Activated T-cell treated with anti-CD3 and anti-CD28 coated beads for 1 hour (primary cell): ENCODE measurements around the gene BCAS3.
"Not testable (repeated sequence)": the region's sequence is repeated elsewhere in the genome, so short reads cannot be mapped to it uniquely, and the experiment has no call there.

Source experiments
- DNase-seq: peaks from one replicate; pipeline ENCODE4 v3.0.0-alpha.2; 2020; ENCODE audit warnings: low read depth

BCAS3 gene

DNA sequence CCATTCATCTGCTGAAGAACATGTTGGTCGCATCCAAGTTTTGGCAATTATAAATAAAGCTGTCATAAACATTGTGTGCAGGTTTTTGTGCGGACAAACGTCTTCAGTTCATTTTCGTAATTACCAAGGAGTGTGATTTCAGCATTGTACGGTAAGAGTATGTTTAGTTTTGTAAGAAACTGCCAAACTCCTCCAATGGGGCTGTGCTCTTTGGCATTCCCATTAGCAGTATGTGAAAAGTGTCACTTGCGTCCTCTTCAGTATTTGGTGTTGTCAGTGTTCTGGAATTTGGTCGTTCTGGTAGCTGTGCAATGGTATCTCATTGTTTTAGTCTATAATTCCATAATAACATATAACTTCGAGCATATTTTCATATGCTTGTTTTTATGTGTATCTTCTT, 120.9 kb downstream of the BCAS3 start:
- no peak for DNase-seq

DNA sequence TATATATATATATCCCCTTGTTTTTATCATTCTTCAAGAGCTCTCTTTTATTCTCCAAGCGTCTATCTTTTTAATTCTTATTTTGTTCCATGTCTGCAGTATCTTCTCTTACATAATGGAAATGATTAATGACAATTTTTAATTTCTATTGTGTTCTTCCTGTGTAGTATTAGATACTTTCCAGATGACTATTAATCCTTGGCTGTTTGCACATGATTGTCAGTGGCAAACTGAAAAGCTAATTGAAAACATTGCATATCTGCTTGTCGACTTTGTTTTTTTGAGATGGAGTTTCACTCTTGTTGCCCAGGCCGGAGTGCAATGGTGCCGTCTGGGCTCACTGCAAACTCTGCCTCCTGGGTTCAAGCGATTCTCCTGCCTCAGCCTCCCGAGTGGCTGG, 124.7 kb downstream of the BCAS3 start:
- no peak for DNase-seq

DNA sequence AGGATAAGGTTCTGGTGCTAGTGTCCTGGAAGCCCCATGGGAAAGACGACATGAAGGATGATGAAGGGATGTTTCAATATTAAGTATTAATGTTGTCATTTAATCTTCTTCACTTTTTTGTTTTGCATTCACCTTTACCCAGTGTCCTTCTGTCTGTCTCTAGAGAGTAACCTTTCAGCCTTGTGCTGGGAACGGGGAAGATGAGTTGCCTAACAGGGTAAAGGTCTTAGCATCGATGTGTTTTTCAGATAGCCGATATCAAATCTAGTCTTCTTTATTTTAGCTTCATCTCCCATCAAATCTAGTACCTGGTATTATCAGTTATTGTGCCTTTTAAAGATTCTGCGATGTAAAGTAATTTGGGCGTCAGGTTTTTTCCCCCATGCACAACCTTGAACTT, 125.4 kb downstream of the BCAS3 start:
- DNase-seq, result no peak

DNA sequence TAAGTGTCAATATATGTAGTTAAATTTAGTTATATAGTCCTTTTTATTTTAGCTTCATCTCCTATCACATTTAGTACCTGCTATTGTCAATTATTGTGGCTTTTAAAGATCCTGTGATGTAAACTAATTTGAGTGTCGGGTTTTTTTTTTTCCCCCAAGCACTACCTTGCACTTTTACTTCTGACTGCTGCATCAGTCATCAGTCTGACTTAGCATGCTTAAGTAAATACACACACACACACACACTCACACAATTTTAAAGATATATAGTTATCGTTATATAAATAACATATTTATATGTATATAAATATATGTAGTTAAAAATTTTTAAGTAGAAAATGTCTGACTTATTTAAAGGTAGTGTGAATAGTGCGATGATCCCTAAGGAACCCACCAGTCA, 127.2 kb downstream of the BCAS3 start:
- no peak for DNase-seq

DNA sequence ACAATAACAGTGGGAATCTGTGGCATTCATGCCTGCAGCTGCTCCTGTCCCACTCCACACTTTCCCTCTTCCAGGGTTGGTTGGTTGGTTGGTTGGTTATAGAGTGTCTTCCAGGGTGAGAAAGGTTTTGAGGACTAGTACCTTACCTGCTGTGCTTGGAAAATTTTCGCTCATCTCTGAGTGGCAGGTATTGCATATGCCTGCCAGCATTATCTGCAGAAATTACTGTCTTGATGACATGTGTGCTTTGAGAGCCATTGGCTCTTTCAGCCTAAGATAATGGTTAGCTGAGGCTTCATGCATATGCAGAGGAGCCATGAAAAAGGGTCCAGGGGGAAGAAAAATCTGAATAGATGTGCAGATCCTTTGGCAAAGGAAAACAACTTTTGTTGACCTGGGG, 131.8 kb downstream of the BCAS3 start:
- DNase-seq, result no peak

DNA sequence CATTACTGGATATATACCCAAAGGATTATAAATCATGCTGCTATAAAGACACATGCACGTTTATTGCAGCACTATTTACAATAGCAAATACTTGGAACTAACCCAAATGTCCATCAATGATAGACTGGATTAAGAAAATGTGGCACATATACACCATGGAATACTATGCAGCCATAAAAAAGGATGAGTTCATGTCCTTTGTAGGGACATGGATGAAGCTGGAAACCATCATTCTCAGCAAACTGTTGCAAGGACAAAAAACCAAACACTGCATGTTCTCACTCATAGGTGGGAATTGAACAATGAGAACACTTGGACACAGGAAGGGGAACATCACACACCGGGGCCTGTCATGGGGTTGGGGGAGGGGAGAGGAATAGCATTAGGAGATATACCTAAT, 137.3 kb downstream of the BCAS3 start:
- not testable (repeated sequence) for DNase-seq

DNA sequence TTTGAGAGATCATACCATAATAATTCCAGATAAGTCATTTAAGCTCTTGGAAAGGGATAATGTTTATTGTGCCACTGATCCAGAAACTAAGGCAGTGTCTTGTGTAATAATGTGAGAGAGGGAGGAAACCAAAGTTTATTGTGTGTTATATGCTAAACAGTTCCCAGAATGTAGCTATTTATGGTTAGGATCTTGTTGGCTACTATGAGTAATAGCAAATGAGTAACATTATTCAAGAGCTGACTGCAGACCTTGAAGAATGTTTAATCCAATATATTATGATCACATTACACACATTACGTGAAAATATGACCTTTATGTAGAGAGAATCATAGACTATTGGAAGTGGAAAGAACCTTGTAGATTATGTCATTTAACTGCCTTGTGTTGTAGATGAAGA, 139.5 kb downstream of the BCAS3 start:
- no peak for DNase-seq

DNA sequence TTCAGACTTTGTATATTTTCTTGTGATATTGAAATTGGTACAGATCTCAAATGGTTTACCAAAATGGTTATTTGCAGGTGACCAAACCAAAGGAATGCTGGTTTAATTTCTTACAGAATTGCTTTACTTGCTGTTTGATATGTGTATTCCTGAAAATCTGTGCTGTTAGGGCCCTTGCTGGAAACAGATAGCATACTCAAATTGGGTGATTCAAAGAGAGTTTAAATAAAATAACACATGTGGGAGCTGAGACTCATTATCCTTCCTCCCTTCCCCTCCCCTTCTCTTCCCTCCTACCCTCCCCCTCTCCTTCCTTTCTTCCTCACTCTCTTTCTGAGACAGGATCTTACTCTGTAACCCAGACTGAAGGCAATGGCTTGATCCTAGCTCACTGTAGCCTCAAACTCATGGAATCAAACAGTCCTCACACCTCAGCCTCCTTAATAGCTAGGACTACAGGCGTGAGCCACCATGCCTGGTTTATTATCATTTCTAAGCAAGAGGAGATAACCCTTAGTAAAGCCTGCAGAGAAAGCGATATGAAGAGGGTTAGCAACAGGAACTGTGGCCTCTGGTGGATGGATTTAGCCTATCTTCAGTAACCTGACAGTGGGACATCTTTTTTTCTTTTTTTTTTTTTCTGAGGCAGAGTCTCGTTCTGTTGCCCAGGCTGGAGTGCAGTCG, 141.9 kb downstream of the BCAS3 start:
- no peak for DNase-seq

DNA sequence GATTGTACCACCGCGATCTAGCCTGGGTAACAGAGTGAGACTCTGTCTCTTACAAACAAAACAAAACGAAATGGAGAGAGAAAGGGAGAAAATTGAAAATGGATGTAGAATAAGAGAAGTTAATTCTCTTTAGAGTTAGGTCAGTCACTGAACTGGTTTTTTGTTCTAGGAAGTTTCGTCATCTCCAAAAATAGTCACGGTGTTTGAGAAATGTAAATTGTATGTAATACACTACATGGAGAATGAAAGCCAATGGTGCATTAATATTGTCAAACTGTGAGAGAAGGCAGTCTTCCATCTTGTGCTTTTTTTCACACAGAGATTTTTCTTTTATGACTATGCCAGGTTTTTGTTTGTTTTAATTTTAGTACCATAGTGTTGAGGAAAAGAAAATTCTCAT, 145.9 kb downstream of the BCAS3 start:
- DNase-seq, result no peak

DNA sequence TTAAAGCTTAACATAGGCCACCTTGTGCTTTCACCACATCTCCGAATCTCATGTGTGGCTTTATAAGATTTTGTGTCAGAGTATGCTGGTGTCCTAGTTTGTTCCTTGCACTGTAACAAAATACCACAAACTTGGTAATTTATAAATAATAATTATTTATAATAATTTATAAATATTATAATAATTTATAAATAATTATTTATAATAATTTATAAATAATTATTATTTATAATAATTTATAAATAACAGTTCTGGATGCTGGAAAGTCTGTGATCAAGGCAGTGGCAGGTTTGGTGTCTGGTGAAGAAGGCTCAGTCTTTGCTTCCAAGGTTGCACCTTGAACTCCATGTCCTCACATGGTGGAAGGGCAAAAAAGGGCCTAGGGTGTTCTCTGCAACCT, 147.7 kb downstream of the BCAS3 start:
- DNase-seq, result no peak

DNA sequence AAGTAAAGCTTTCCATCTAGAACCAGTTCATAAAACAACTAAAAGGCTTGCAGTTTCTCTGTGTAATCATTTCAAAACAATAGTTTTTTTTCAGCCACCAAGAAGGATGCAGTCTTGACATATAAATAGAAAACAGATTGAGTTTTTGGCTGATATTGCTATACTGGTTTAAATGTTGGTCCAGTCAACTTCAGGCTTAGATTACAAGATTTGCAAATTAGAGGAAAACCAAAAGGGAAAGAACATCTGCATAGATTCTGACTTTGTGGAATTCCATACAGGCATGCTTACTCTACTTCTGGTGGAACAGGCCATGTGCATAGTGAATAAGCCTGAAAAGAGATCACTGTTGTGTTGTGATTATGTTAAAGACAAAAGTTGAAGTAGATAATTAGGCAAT, 150.3 kb downstream of the BCAS3 start:
- DNase-seq, result no peak

DNA sequence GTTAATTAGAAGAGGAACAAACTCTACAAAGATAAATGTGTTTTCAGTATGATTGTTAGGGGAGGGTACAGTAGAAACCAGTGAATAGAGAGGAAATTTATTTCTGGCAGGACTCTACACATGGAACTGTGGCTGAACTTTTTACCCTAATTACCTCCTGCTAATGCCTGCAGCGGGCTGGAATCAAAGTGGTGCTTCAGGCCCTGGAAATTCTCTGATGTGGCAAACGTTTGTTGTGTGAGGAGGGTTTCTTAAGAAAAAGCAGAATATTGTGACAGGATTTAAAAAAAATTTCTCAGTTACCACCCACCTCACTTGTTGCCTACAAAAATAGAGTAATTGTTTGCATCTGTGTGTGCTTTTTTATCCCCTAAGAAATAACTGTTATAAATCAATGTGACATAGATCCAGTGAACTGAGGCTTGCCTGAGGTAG, 154.5 kb downstream of the BCAS3 start:
- DNase-seq, result no peak

DNA sequence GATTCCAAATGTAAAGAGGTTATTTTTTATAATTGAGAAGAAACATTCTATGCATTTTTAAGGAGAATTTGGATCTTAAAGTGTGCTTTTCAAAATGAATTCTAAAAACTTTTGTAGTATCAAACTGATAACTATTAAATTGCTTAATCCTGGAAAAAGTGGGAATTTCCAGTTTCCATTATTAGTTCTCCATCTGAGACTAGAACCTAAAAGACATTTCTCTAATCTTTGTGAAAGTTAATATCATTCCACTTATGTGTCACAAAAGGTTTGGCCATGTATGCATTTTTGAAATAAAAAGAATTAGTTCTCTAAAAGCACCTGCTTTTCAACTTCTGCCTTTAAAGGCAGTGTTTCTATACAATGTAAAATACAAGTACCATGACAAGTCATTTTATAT, 155.0 kb downstream of the BCAS3 start:
- DNase-seq, result no peak

DNA sequence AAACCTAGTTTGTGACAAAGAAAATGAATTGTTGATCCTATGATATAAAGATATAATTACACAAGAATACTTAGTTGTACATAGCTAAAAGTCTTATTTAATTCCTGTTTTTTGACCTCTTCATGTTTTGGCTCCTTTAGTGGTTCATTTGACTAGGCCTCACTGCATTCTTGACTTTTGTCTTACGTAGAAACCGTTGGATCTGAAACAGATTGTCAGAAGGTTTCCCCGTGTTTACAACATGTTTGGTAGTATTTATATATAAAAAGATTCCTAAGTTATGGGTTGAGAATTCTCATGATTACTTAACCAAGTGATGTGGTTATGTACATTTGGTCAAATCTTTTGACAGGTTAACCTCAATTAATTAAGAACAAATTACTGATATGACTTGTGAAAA, 162.8 kb downstream of the BCAS3 start:
- DNase-seq, result no peak

DNA sequence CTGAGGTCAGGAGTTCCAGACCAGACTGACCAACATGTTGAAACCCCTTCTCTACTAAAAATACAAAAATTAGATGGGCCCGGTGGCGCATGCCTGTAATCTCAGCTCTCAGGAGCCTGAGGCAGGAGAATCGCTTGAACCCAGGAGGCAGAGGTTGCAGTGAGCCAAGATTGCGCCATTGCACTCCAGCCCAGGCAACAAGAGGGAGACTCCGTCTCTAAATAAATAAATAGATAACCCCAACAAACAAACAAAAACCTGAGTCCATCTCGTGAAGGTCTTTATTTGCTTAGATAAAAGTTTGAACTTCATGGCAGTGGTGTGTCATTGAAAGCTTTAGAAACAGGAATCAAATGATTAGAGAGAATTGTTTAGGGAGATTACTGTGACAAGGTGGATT, 167.4 kb downstream of the BCAS3 start:
- DNase-seq, result no peak

DNA sequence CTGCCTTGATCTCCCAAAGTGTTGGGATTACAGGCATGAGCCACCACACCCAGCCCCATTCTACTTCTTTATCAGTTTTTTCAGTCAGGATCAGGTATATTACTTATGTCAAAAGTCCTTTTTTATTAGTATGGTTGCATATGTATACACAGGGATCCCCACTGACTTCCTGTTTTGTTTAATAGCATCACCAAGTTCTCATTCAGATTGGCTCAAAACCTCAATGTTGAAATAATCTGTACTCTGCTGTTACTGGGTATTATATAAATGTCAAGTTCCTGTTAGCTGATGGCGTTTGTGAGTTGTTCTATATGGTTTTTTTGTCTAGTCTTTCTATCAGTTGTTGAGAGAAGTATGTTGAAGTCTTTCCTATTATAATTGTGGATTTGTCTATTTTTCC, 168.5 kb downstream of the BCAS3 start:
- DNase-seq, result no peak

DNA sequence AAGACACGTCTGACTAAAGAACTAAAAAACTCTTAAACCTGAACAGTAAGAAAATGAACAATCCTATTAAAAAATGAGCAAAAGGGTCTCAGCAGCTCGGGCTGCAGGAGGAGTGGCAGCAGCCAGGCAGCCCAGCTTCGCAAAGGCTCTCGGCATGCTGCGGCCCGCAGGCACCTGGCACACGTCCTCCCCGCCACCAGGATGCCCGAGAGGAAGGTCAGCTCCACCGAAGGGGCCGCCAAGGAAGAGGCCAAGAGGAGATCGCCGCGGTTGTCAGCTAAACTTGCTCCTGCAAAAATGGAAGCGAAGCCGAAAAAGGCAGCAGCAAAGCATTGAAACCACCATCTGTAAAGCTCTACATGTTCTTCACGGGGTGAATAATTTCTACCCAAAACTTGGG, 173.5 kb downstream of the BCAS3 start:
- no peak for DNase-seq

DNA sequence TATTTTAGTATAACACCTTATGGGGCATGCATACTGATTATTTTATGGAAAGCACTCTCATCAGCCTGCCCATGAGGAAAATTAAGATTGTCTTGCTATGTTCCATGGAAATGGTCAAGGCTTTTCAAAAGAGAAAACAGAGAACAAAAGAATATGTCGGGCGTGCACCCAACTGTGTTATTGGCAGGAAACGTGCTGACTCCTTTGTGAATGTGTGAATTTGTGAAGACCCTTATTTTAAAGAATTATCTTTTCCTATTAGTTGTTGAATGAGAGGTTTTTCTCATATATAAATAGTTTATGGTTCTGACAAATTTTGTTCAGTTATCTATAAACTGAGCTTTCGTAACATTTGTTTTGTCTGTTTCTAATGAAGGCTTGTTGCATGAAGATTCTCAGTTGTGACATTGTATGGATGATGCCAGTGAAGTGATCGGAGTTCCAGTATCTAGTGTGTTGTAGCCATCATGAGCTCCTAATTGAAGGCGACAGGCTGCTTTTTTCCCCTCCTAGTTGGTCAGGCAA, 180.0 kb downstream of the BCAS3 start:
- DNase-seq, result no peak

DNA sequence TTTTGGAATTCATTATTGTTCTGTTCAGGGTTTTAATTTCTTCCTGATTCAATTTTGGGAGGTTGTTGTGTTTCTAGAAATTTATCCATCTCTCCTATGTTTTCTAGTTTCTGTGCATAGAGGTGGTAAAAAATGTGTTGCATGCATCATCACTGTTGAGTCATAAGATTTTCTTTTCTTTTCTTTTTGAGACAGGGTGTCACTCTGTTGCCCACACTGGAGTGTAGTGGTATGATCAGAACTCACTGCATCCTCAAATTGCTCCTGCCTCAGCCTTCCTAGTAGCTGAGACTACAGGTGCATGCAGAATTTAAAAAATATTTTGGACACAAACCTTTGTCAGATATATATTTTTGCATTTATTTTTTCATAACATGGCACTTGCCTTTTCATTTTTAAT, 184.8 kb downstream of the BCAS3 start:
- DNase-seq, result no peak

DNA sequence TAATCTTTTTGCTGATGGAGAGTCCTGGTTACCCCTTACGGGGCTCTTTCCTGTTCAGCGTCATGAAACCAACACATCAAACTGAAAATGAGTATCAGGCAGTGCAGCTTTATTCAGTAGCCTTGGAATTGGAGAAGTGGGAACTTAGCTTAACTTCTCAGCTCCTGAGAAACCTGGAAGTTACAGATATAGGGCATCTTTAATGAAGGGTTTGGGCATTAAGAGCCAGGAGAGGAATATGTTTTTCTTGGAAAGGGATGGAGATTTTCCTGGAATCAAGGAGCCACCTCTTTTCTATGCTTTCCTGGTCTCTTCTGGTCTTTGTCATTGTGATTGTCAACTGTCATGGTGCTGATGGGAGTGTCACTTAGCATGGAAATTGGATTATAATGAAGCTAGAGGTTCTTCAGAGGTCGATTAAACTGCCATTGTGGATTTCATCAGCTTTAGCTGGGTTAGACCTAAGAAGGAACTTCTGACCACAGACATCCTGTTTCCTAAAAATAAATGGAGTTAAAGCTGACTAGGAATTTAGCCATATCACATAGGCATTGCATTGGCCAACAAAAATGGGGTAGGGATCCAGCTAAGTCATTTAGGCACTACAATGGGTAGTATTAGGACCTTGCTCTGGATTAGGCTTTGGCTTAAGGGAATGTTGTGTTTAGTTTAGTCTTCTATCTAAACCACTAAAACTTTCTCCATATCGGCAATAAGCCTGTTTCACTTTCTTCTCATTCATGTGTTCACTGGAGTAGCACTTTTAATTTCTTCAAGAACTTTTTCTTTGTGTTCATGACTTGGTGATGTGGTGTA, 186.4 kb downstream of the BCAS3 start:
- DNase-seq, result no peak

DNA sequence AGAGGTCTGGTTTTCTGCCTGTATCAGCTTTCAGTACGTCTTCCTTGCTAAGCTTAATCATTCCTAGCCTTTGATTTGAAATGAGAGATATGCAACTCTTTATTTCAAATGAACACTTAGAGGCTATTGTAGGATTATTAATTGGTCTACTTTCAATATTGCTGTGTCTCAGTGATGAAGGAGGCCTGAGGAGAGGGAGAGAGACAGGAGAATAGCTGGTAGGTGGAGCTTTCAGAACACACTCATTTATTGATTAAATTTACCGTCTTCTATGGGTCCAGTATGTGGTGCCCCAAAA, 187.0 kb downstream of the BCAS3 start:
- DNase-seq, result no peak

DNA sequence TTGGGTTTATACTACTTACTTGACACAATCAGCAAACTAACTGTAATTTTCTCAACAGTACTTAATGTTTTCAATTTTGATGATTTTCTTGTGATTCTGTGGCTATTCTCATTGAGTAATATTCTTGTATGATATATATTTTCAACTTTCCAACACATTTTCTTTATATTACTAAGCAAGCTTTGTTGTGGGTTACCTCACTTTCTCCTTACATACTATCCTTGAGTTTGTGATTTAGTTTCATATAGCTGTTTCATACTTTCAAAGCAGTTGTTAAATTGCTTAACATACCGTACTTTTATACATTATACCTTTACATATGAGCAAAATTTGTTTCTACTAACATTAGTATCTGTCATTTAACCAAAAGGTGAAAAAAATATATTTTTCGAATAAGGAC, 197.1 kb downstream of the BCAS3 start:
- DNase-seq, result no peak

DNA sequence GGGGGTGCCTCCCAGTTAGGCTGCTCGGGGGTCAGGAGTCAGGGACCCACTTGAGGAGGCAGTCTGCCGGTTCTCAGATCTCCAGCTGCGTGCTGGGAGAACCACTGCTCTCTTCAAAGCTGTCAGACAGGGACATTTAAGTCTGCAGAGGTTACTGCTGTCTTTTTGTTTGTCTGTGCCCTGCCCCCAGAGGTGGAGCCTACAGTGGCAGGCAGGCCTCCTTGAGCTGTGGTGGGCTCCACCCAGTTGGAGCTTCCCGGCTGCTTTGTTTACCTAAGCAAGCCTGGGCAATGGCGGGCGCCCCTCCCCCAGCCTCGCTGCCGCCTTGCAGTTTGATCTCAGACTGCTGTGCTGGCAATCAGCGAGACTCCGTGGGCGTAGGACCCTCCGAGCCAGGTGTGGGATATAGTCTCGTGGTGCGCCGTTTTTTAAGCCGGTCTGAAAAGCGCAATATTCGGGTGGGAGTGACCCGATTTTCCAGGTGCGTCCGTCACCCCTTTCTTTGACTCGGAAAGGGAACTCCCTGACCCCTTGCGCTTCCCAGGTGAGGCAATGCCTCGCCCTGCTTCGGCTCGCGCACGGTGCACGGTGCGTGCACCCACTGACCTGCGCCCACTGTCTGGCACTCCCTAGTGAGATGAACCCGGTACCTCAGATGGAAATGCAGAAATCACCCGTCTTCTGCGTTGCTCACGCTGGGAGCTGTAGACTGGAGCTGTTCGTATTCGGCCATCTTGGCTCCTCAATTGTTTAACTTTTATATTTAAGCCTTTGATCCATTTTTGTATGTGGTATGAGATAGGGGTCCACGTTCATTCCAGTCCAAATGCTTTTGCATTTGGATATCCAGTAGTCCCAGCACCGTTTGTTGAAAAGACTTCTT, 209.3 kb downstream of the BCAS3 start:
- not testable (repeated sequence) for DNase-seq
